ENCODE results near the gene TFCP2L1.

GRCh38 chr2:121287146-121287798, 2.3 kb upstream of the TFCP2L1 start:
- TF ChIP-seq POLR2A (IDR thresholded peaks at IDR 0.05), result no peak
- TF ChIP-seq, protein P1, sequence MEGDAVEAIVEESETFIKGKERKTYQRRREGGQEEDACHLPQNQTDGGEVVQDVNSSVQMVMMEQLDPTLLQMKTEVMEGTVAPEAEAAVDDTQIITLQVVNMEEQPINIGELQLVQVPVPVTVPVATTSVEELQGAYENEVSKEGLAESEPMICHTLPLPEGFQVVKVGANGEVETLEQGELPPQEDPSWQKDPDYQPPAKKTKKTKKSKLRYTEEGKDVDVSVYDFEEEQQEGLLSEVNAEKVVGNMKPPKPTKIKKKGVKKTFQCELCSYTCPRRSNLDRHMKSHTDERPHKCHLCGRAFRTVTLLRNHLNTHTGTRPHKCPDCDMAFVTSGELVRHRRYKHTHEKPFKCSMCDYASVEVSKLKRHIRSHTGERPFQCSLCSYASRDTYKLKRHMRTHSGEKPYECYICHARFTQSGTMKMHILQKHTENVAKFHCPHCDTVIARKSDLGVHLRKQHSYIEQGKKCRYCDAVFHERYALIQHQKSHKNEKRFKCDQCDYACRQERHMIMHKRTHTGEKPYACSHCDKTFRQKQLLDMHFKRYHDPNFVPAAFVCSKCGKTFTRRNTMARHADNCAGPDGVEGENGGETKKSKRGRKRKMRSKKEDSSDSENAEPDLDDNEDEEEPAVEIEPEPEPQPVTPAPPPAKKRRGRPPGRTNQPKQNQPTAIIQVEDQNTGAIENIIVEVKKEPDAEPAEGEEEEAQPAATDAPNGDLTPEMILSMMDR (IDR thresholded peaks at IDR 0.05), result no peak
